NCI-H1694 (cell line): ENCODE data around the gene CACYBP.

Source experiments
- DNase-seq: peaks from one replicate; lab custom pipeline; 2025; lab: John Stamatoyannopoulos, UW

Gene CACYBP

GRCh38 chr1:174974711-174975119 is 25.0 kb upstream of the CACYBP start:
- peak; percentile 34 for DNase-seq

- no peak for DNase-seq
Observed at GRCh38 chr1:174975764-174976163, 24.0 kb upstream of the CACYBP start.

GRCh38 chr1:174976436-174977108 is 23.2 kb upstream of the CACYBP start:
- no peak for DNase-seq

- peak; percentile 56 for DNase-seq
Observed at GRCh38 chr1:174982971-174983689, 16.6 kb upstream of the CACYBP start.

- no peak for DNase-seq
Observed at GRCh38 chr1:174984952-174985351, 14.8 kb upstream of the CACYBP start.

- DNase-seq: no peak
Observed at GRCh38 chr1:174988539-174988938, 11.2 kb upstream of the CACYBP start.

- DNase-seq: no peak
Observed at GRCh38 chr1:174988986-174989385, 10.8 kb upstream of the CACYBP start.

- no peak for DNase-seq
Observed at GRCh38 chr1:174989536-174990220, 10.1 kb upstream of the CACYBP start.

- DNase-seq: no peak
Observed at GRCh38 chr1:174990382-174990999, 9.3 kb upstream of the CACYBP start.

GRCh38 chr1:174991473-174991872 is 8.3 kb upstream of the CACYBP start:
- DNase-seq: no peak

GRCh38 chr1:174995121-174995520 is 4.6 kb upstream of the CACYBP start:
- DNase-seq: no peak

GRCh38 chr1:174995916-174996315 is 3.8 kb upstream of the CACYBP start:
- DNase-seq: no peak

- DNase-seq: no peak
Observed at GRCh38 chr1:174996476-174996875, 3.3 kb upstream of the CACYBP start.

- DNase-seq: no peak
Observed at GRCh38 chr1:174997041-174997440, 2.7 kb upstream of the CACYBP start.

- peak; percentile 83 for DNase-seq
Observed at GRCh38 chr1:174998569-174999215, 1.1 kb upstream of the CACYBP start.

GRCh38 chr1:174999216-174999935 is 371 bp upstream of the CACYBP start:
- DNase-seq: peak; percentile 98

- no peak for DNase-seq
Observed at GRCh38 chr1:175000697-175001187, 995 bp downstream of the CACYBP start.

- DNase-seq: no peak
Observed at GRCh38 chr1:175002910-175003517, 3.3 kb downstream of the CACYBP start.

- no peak for DNase-seq
Observed at GRCh38 chr1:175003521-175003920, 3.8 kb downstream of the CACYBP start.

- no peak for DNase-seq
Observed at GRCh38 chr1:175005085-175005783, 5.5 kb downstream of the CACYBP start.
